HG03039 (cell line): Measurements from ENCODE around the gene KCNV2.

Experiments used
- ATAC-seq: cut with Tn5 transposase; IDR thresholded peaks from one replicate; pipeline ENCODE4 v1.9.1; 2021; ENCODE audit warnings: mild to moderate bottlenecking, moderate library complexity; ENCODE audit not compliant: unreplicated experiment

KCNV2 gene

DNA sequence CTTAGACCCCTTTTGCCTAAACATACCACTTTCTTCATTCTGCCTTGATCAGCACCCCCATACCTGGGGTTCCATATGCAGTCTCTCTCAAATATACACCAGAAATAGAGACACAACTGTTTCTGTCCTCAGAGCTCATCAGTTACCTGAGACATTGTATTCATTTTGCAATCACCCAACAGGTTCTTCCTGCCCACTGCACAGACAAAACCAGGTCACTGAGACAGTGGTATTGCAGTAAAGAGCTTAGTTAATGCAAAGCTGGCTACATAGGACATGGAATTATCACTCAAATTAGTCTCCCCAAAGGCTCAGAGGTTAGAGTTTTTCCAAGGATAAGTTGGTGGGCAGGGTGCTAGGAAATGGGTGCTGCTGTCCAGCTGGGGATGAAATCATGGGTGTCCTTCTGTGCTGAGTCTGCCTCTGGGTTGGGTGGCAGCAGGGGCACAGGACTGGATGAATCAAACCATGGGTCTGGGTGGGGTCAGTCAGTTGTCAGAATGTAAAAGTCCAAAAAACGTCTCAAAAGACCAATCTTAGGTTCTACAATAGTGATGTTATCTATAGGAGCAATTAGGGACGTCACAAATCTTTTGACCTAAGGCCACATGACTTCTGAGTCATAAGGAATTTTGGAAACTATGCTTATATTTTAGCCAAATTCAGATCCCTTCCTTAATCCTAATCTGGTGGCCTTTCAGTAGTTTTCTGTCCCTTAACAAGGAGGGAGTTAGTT is 41.0 kb downstream of the KCNV2 start:
- no peak for ATAC-seq

DNA sequence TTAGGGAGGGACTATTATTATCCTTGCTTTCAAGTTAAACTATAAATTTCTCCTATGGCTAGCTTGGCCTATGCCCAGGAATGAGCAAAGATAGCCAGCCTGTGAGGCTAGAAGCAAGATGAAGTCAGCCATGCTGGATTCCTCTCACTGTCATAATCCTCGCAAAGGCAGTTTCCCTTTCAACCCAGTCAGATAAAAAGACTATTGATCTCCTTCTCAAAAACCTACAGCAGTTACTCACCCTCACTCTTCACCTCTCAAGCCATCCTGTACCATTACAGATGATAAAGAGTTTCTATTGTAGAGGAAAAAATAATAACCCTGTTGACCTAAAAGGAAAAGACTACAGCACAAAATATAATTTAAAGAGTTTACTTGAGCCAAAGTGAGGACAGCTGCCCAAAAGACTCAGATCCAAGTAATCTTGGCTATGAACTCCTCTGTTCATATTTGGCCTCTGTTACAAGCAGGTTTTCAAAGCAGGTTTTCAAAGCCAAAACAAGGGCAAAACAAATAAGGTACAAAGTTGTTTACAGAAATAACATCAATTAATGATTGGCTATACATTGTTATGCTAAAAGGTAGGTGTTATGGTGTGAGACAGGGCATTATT is 41.7 kb downstream of the KCNV2 start:
- ATAC-seq: no peak

DNA sequence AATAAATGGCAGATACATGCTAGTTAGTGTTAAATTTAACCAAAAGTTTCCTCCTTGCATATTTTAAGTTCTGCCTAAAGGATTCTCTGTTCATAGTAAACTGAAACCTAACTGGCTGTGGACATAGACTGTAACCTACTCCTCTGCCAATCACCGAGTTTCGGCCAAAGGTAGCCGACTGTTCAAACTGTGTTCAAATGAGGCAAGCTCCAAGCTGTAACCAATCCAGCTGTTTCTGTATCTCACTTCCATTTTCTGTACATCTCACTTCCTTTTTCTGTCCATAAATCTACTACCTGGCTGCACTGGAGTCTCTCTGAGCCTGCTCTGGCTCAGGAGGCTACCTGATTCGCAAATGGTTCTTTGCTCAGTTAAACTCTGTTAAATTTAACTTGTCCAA is 44.1 kb downstream of the KCNV2 start:
- peak; percentile 43 for ATAC-seq

DNA sequence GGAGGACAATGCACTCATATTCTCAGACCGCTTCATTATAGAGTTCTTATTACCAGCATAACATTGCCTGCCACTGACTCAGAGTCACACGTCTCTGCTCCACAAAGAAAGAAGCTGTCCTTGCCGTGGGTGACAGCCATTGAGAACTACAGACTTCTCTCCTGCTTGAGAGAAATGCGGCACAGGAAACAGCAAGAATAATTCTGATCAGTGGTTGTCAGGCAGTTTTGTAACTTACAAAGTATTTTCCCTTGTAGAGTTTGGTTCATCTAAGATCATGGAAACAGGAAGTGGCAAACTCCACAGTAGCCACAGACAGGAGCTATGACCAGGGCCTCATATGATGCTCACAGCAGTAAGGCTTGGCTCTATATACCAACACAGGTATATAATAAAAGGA is 47.0 kb downstream of the KCNV2 start:
- peak; percentile 48 for ATAC-seq

DNA sequence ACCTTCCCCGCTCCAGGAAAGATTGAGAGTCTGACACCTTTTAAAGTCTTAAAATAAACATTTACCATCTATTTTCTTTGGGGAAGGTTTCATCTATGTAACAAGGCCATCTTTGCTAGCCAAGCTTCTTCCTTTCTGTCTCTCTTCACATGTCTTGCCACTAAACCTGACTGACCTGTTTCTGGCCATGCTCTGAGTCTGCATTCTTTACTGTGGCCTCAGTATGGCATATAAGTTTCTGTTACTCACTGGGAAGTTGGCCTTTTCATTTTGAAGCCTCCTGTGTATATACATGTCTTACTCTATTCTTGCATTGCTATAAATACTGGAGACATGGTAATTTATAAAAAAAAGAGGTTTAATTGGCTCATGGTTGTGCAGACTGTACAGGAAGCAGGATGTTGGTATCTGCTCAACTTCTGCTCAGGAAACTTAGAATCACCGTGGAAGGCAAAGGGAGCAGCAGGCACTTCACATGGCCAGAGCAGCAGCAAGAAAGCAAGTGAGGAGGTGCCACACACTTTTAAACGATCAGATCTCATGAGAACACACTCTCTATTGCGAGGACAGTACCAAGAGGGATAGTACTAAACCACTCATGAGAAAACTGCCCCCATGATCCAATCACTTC is 48.1 kb downstream of the KCNV2 start:
- ATAC-seq: no peak

DNA sequence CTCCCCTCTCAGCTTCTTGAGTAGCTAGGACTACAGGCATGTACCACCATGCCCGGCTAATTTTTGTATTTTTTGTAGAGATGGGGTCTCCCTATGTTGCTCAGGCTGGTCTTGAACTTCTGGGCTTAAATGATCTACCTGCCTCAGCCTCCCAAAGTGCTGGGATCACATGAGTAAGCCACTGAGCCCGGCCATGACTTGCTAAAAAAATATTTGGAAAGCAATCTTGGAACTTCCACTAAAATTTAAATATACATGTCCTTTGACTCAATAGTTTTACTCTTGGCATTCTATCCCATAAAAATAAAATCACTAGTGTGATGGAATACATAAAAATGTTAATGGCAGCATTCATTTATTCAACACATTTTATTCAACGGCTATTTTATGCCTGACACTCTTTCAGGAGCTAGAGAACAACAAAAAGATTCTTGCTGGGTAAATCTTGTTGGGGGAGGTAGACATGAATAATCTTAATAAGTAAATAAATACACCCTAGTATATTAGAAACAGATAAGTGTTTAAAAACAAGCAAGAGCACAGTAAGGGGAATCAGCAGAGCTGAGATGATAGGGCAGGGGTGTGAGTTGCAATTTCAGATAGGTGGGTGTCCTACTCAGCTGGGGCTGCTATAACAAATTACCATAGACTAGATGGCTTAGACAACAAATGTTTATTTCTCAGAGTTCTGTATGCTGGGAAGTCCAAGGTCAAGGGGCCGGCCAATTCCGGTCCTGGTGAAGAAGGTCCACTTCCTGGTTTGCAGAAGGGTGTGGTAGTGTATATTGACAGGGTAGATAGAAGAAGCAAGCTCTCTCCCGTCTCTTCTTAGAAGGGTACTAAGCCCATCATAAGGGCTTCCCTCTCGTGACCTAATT is 50.7 kb downstream of the KCNV2 start:
- no peak for ATAC-seq

DNA sequence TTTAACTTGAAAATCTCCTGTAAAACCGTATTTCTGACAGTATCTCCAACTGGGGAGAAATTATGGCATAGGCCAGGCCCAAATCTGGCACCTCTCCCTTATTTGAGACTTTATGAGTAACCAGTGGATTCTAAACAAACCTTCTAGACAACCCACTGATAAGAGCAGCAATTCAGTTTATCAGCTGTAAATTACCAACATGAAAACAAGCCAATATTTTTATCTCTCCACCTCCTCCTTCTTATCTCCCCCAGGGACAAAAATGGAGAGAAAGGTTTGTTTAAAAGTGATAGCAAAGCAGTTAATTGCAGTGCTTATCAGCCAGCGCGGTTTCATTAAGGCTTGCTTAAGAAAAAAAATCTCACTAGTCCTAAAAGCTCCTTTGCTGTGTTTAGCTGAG is 53.8 kb downstream of the KCNV2 start:
- no peak for ATAC-seq

DNA sequence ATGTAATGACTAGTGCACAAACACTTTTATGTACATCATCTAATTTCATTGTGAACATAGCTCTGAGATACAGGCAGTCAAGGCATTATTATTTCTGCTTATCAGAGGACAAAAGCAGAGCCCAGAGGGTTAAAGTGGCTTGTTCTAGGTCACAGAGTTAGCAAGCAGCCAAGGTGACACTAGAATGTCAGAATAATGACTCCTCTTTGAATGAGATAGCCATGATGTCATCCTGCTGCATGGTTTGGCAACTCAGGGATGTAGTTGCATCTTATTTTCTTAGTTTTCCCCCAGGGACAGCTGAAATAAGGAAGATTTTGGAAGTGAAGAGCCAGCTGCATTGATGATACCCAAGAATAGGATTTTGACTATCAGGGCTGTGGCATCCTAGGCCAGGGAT is 54.4 kb downstream of the KCNV2 start:
- no peak for ATAC-seq

DNA sequence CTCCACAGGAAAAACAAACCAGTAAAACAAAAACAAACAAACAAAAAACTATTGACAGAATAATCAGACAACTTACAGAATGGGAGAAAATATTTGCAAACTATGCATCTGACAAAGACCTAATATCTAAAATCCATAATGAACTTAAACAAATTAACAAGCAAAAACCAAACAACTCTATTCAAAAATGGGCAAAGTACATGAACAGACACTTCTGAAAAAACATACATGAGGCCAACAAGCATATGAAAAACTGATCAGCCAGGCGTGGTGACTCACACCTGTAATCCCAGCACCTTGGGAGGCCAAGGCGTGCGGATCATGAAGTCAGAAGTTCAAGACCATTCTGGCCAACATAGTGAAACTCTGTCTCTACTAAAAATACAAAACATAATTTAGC is 60.1 kb downstream of the KCNV2 start:
- no peak for ATAC-seq

DNA sequence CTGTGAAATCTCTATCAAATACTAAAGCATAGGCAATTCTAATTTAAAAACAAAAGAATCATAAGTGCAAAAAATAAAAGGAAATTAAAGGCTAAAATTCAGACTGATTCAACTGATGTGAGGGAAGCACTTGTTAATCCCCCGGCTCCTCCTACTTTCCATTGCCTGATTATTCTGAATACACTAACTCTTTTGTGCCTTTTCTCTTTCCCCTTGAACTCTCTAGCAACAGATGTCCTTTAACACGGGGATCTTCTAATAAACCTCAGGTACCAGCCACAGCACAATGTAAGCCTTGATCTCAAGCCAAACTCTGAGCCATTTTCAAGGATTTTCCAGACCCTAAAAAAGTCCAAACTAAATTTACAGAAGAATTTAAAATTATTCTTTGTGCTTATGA is 61.5 kb downstream of the KCNV2 start:
- no peak for ATAC-seq
